Umbilical cord (tissue), 2 donors: ENCODE data around the gene GGNBP2. TPM values are rescaled to one million over a fixed set of nuclear protein-coding genes. Genes with fewer than 3 reads are reported as not detected.
"Not testable (repeated sequence)": the region's sequence is repeated elsewhere in the genome, so short reads cannot be mapped to it uniquely, and the experiment has no call there.

Experiments used
- DNase-seq: peaks from one replicate; pipeline ENCODE4 v3.0.0-alpha.2; 2015; ENCODE audit warnings: low spot score
- total RNA-seq: library from RNA; depleted of rRNA; stranded (reverse); fragments of >200 nt; gene quantifications from one replicate; pipeline ENCODE4 v1.2.3, GENCODE V29; 2014; ENCODE audit warnings: low replicate concordance; ENCODE audit not compliant: insufficient read depth

Gene GGNBP2
- total RNA-seq, 1 donor from 2014 or later = 86.9 TPM

- peak; percentile 95 for DNase-seq
Observed at GRCh38 chr17:36601303-36602029, 56.7 kb downstream of the GGNBP2 start, which contains the start of gene MRM1. MRM1 (plus strand) TSS chr17:36601583; CDS start chr17:36601811, 228 bp downstream.

GRCh38 chr17:36602030-36602748 is 57.5 kb downstream of the GGNBP2 start:
- no peak for DNase-seq

DNA sequence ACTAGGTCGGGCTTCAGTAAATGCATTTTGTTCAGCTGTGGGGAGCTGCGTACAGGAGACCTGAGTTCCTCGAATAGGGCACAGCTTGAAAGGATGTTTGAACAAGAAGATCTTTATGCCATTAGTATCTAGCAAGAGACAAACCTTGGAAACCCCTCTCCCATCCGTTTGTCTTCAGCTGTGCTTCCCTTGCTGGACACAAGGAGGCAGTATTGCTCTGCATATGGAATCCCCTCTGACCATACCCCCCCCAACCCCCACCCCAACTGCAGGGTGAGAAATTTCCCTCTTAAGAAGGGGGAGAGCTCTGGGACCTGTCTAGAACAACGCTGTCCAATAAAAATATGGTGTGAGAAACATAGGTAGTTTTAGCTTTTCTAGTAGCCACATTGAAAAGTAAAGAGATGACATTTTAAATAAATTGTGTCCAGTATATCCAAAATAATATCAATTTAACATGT is 58.2 kb downstream of the GGNBP2 start:
- DNase-seq = peak; percentile 46

DNA sequence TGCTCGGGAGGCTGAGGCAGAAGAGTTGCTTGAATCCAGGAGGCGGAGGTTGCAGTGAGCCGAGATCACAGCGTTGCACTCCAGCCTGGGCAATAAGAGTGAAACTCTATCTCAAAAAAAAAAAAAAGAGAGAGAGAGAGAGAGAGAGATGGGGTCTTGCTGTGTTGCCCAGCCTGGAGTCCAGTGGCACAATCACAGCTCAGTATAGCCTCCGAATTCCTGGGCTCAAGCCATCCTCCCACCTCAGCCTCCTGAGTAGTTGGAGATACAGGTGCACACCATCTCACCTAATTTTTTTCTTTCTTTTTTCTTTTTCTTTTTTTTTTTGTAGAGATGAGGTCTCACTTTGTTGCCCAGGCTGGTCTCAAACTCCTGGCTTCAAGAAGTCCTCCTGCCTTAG is 60.3 kb downstream of the GGNBP2 start:
- not testable (repeated sequence) for DNase-seq

GRCh38 chr17:36608280-36608679 is 63.6 kb downstream of the GGNBP2 start:
- no peak for DNase-seq

DNA sequence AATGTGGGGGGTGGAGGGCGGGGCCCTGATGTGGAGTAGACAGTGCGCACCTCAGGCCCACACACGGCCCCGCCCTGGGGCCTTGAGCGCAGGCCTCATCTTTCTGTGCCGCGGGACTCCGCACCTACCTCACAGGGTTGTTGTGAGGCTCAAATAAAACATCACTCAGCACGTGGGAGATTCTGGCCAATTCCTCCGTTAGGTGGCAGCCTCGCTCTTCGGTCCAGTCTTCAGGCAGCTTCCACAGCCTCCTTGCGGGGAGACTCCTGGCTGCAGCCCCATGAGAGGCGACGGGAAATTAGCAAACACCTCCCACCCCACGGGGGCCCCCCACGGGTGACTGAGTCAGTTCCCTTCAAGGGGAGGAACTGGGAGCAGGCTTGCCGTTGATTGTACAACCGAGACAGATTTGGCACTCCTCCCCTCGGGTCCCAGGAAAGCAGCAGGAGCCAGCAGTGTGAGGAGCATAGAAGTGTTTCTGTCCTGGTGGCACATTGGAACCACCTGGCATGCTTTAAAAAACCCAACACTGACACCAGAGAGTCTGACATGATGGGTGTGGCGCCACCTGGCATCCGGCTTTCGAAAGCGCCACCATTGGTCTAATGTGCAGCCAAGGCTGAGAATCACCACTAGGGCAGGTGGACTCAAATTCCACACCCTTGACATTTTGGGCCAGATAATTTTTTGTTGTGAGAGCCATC is 64.2 kb downstream of the GGNBP2 start:
- DNase-seq = peak; percentile 56

DNA sequence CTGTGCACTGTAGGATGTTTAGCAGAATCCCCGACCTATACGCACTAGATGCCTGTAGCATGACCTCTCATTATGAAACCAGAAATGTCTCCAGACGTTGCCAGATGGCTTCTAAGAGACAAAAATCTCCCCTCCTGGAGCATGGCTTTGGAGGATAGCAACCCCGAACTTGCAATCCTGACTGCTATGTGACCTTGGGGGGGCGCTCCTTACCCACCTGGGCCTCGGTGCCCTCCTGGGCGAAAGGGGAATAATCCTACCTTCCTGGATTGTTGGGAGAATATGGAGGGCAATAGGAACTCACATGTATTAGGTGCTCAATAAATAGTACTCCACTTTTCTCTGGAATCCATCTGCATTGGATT is 64.8 kb downstream of the GGNBP2 start:
- no peak for DNase-seq

DNA sequence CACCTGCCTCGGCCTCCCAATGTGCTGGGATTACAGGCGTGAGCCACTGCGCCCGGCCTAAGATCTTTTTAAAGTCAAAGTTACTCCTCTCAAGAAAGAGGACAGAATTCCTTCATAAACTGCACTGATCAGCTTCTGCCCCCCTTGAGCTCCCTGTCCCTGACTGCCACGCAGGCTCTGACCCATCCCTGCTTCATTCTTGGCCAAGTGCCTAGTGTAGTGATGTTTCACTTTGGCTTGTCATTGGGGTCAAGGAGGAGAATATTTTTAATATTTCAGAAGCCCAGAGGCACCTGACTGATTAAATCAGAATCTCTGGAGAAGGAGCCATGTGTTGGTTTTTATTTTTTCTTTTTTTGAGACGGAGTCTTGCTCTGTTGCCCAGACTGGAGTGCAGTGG is 65.8 kb downstream of the GGNBP2 start:
- DNase-seq = no peak

- peak; percentile 51 for DNase-seq
Observed at GRCh38 chr17:36611345-36612072, 66.8 kb downstream of the GGNBP2 start.

DNA sequence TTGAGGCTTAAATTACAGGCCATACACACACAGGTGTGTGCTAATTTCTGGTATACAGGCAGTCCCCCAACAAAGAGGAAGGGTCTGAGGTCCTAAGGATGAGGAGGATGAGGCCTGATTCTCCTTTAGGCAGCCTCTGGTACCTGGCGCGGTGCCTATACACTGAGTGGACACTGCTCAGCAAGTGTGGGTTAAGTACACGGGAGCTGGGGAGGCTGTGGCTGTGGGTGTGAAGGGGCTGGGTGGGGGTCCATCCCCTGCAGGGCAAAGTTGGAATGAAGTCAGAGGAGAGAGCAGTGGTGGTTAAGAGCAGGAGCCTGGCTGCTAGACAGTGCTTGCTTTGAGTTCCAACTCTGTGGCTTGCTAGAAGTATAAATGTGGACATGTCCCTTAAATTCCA is 67.6 kb downstream of the GGNBP2 start:
- no peak for DNase-seq

DNA sequence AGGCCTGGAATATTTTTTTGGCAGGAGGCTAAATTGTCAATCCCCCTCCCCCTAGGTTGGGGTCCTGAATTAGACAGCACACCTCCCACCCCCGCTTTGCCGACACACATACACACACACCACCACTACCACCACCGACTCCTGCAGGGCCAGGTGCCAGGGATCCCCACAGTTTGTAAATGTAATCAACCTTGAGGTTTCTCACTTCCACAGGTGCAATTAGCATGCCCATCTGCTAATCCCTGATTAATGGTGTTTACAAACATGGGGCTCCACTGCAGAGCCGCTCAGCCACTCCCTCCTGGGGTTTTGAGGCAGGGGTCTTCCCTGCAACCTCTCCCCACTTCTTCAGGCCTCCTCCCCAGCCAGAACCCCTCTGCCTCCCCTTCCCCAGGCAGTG is 68.4 kb downstream of the GGNBP2 start:
- DNase-seq = no peak

- DNase-seq = no peak
Observed at GRCh38 chr17:36614081-36614480, 69.4 kb downstream of the GGNBP2 start.

- no peak for DNase-seq
Observed at GRCh38 chr17:36614933-36615332, 70.2 kb downstream of the GGNBP2 start.

GRCh38 chr17:36616061-36617029 is 71.6 kb downstream of the GGNBP2 start:
- DNase-seq = no peak

GRCh38 chr17:36617773-36618172 is 73.1 kb downstream of the GGNBP2 start:
- DNase-seq = no peak

- no peak for DNase-seq
Observed at GRCh38 chr17:36623281-36623680, 78.6 kb downstream of the GGNBP2 start.

- DNase-seq = no peak
Observed at GRCh38 chr17:36625188-36625587, 80.5 kb downstream of the GGNBP2 start.

DNA sequence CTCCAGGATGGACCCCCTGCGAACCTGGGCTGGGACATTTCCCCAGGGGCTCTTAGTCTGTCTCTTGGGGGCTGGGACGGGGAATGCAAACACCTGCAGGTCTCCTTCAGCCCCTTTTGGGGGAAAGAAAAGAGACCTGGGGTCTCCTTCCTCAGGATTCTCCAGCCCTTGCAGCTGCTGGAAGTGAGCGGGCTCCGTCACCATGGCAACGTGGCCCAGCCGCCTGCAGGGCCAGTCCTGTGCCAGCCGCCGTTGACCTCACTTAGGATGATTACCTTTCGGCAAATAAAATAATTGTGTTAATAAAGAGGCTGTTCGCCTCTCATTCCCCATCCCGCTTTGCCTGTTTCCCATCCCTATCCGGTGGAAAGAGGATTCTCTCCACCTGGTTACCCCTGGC is 82.4 kb downstream of the GGNBP2 start:
- DNase-seq = no peak

GRCh38 chr17:36628576-36628975 is 83.9 kb downstream of the GGNBP2 start:
- no peak for DNase-seq

GRCh38 chr17:36629252-36629847 is 84.6 kb downstream of the GGNBP2 start:
- peak; percentile 61 for DNase-seq
